ENCODE measurements around the gene PFN3. TPM values are rescaled to one million over a fixed set of nuclear protein-coding genes. Genes with fewer than 3 reads are reported as not detected.

PFN3 gene
- not detected in 5 replicates for total RNA-seq (2022; extraction: Qiagen RNA extraction)

GRCh38 chr5:177399997-177400868 lies at the start of gene PFN3:
PFN3 (minus strand) TSS chr5:177400661; CDS start chr5:177400576, 85 bp downstream.

GRCh38 chr5:177446200-177447065 lies 46.0 kb upstream of the PFN3 start, which contains the start of gene PRR7:
PRR7 (plus strand) TSS chr5:177446814; CDS start chr5:177455068, 8,254 bp downstream.

GRCh38 chr5:177426566-177427210 lies 26.2 kb upstream of the PFN3 start, which contains the start of gene GRK6:
GRK6 (plus strand) TSS chr5:177426676; CDS start chr5:177426846, 170 bp downstream.

GRCh38 chr5:177409043-177409801 lies 8.8 kb upstream of the PFN3 start, which contains the start of gene F12:
F12 (minus strand) TSS chr5:177409564; CDS start chr5:177409527, 37 bp downstream.

GRCh38 chr5:177384134-177384533 lies 16.3 kb downstream of the PFN3 start, which contains the start of gene SLC34A1:
SLC34A1 (plus strand) TSS chr5:177384434; CDS start chr5:177385742, 1,308 bp downstream.

GRCh38 chr5:177357459-177358351 lies 42.8 kb downstream of the PFN3 start, which contains the start of gene RGS14:
RGS14 (plus strand) TSS chr5:177357924; CDS start chr5:177358025, 101 bp downstream.

GRCh38 chr5:177351392-177352329 lies 48.8 kb downstream of the PFN3 start, which contains the start of gene LMAN2:
LMAN2 (minus strand) TSS chr5:177351668; CDS start chr5:177351647, 21 bp downstream.

Other genes with a start within 250 kb of the PFN3 start
- 17.7 to 25.7 TPM (median 23.5 TPM) in 5 replicates for gene RAB24, start 96.9 kb downstream of the PFN3 start, total RNA-seq (2022; extraction: Qiagen RNA extraction)
- 272 to 376 TPM (median 337 TPM) in 5 replicates for gene PRELID1, start 96.9 kb downstream of the PFN3 start, total RNA-seq (2022; extraction: Qiagen RNA extraction)
- gene MXD3, start 88.8 kb downstream of the PFN3 start, total RNA-seq (2022; extraction: Qiagen RNA extraction) = 10.4 to 18.0 TPM (median 15.6 TPM) in 5 replicates
- 200 to 231 TPM (median 213 TPM) in 5 replicates for gene LMAN2, start 49.0 kb downstream of the PFN3 start, total RNA-seq (2022; extraction: Qiagen RNA extraction)
- 4.1 to 6.2 TPM (median 4.7 TPM) in 5 replicates for gene RGS14, start 42.7 kb downstream of the PFN3 start, total RNA-seq (2022; extraction: Qiagen RNA extraction)
- gene SLC34A1, start 16.2 kb downstream of the PFN3 start, total RNA-seq (2022; extraction: Qiagen RNA extraction) = not detected in 5 replicates
- 14.4 to 21.3 TPM (median 19.4 TPM) in 5 replicates for gene F12, start 8.9 kb upstream of the PFN3 start, total RNA-seq (2022; extraction: Qiagen RNA extraction)
- 17.2 to 26.5 TPM (median 25.4 TPM) in 5 replicates for gene GRK6, start 26.0 kb upstream of the PFN3 start, total RNA-seq (2022; extraction: Qiagen RNA extraction)
- gene PRR7, start 46.2 kb upstream of the PFN3 start, total RNA-seq (2022; extraction: Qiagen RNA extraction) = 13.0 to 28.8 TPM (median 25.0 TPM) in 5 replicates
- 49.5 to 81.7 TPM (median 75.9 TPM) in 5 replicates for gene DBN1, start 73.0 kb upstream of the PFN3 start, total RNA-seq (2022; extraction: Qiagen RNA extraction)
- gene PDLIM7, start 96.9 kb upstream of the PFN3 start, total RNA-seq (2022; extraction: Qiagen RNA extraction) = 68.9 to 94.5 TPM (median 82.0 TPM) in 5 replicates
- 1.8 to 5.4 TPM (median 3.9 TPM) in 5 replicates for gene DOK3, start 109.2 kb upstream of the PFN3 start, total RNA-seq (2022; extraction: Qiagen RNA extraction)
- 77.4 to 99.6 TPM (median 94.7 TPM) in 5 replicates for gene DDX41, start 116.3 kb upstream of the PFN3 start, total RNA-seq (2022; extraction: Qiagen RNA extraction)
- gene FAM193B, start 153.9 kb upstream of the PFN3 start, total RNA-seq (2022; extraction: Qiagen RNA extraction) = 14.0 to 33.5 TPM (median 31.7 TPM) in 5 replicates
- gene TMED9, start 191.5 kb upstream of the PFN3 start, total RNA-seq (2022; extraction: Qiagen RNA extraction) = 234 to 317 TPM (median 245 TPM) in 5 replicates
- 18.6 to 27.3 TPM (median 25.4 TPM) in 5 replicates for gene B4GALT7, start 199.5 kb upstream of the PFN3 start, total RNA-seq (2022; extraction: Qiagen RNA extraction)